Activated CD4-positive, alpha-beta memory T cell treated with anti-CD3 and anti-CD28 coated beads for 36 hours (primary cell): ENCODE results near the gene RAB3A. TPM values are rescaled to one million over a fixed set of nuclear protein-coding genes. Genes with fewer than 3 reads are reported as not detected.
A peak's percentile ranks its signal among the peaks of the same experiment; 100 is the strongest.
"Not testable (repeated sequence)": the region's sequence is repeated elsewhere in the genome, so short reads cannot be mapped to it uniquely, and the experiment has no call there.

ENCODE experiments used
- CTCF ChIA-PET: fragments of 350-600 bp; sonication (Branson Sonifier 250); formaldehyde crosslinking; loops from one replicate; lab custom pipeline; 2021; ENCODE audit warnings: antibody characterized with exemption, inconsistent platforms; lab: Charles Lee
- POLR2A ChIA-PET: fragments of 350-600 bp; sonication (Branson Sonifier 250); formaldehyde crosslinking; loops from one replicate; lab custom pipeline; 2021; ENCODE audit warnings: antibody characterized with exemption; lab: Charles Lee
- DNase-seq: peaks from one replicate; pipeline ENCODE4 v3.0.0-alpha.2; 2020
- H3K27ac Mint-ChIP-seq: one replicate; pipeline ENCODE4 v1.8.0; 2021; ENCODE audit warnings: mixed read lengths
- H3K27me3 Mint-ChIP-seq: one replicate; pipeline ENCODE4 v1.8.0; 2021; ENCODE audit warnings: mixed read lengths
- H3K36me3 Mint-ChIP-seq: one replicate; pipeline ENCODE4 v1.8.0; 2021; ENCODE audit warnings: mixed read lengths
- H3K4me1 Mint-ChIP-seq: one replicate; pipeline ENCODE4 v1.8.0; 2021; ENCODE audit warnings: low read depth, mixed read lengths
- H3K4me3 Mint-ChIP-seq: one replicate; pipeline ENCODE4 v1.8.0; 2021; ENCODE audit warnings: mild to moderate bottlenecking, mixed read lengths
- H3K9me3 Mint-ChIP-seq: one replicate; pipeline ENCODE4 v1.8.0; 2021; ENCODE audit warnings: mixed read lengths
- intact Hi-C: fragments of 100-400 bp; cut with micrococcal nuclease; formaldehyde crosslinking; loops from one replicate; pipeline ENCODE4 v1.15.1; 2023
- total RNA-seq, 2 experiments: library from RNA; stranded (reverse); gene quantifications; one replicate each; pipeline ENCODE4 v1.2.3, GENCODE V29; 2021

RAB3A gene
- total RNA-seq, 2 experiments from 2014 or later: 3.9 to 4.3 TPM

DNA sequence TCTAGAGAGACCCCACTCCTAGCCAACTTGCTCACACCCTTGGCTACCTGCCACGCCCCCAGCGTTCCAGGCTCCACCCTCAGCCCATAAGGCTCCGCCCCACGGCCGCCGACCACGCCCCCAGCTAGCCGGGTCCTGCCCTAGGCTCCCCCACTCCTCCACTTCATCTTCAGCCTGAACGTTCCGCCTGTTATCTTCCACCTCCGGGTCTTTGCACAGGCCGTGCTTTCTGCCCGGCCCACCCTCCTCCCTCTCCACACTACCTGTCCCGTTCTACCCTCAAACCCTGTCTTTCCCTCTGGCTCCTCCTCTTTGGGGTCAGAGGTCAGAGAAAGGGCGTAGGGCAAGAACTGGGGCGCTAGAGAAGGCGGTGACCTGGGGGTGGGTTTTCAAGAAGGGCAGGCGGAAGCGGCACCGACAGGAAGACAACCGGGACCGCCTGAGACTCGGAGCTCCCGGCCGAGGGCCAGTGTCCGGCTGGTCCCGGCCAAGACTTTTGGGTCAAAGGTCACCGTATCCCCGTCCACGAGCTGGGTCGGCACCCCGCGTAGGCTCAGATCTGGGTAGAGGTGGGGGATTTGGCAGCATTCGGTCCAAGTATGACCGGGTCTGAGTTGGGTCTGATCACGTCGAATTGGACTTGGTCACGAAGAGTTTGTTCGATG, 20.1 kb upstream of the RAB3A start:
- ChIA-PET POLR2A (interaction anchor here (0.6 to 1.2 kb wide), 2 partner anchors 31 to 66 kb away, joined by 3 read pairs; partner anchors contain the start of gene MPV17L2), CTCF (interaction anchor here (0.6 to 1.4 kb wide), 14 partner anchors 9 to 164 kb away, joined by 3 to 13 read pairs (median 3); partner anchors contain the start of genes JUND and RAB3A)
- no peaks in the 10 kb centered on the region for H3K36me3 Mint-ChIP-seq
- H3K4me3 Mint-ChIP-seq: peak overlapping the region; percentile 71
- H3K9me3 Mint-ChIP-seq: no peaks in the 10 kb centered on the region
- peak; percentile 57 for DNase-seq
- H3K27me3 Mint-ChIP-seq: peaks cover 52% of the 10 kb centered on the region
- peaks cover 21% of the 10 kb centered on the region for H3K4me1 Mint-ChIP-seq
- intact Hi-C loops: loop anchor here (2.0 kb wide), 2 partner anchors 63 to 71 kb away; partner anchors contain the start of gene PIK3R2
- no peak overlapping the region for H3K27ac Mint-ChIP-seq

DNA sequence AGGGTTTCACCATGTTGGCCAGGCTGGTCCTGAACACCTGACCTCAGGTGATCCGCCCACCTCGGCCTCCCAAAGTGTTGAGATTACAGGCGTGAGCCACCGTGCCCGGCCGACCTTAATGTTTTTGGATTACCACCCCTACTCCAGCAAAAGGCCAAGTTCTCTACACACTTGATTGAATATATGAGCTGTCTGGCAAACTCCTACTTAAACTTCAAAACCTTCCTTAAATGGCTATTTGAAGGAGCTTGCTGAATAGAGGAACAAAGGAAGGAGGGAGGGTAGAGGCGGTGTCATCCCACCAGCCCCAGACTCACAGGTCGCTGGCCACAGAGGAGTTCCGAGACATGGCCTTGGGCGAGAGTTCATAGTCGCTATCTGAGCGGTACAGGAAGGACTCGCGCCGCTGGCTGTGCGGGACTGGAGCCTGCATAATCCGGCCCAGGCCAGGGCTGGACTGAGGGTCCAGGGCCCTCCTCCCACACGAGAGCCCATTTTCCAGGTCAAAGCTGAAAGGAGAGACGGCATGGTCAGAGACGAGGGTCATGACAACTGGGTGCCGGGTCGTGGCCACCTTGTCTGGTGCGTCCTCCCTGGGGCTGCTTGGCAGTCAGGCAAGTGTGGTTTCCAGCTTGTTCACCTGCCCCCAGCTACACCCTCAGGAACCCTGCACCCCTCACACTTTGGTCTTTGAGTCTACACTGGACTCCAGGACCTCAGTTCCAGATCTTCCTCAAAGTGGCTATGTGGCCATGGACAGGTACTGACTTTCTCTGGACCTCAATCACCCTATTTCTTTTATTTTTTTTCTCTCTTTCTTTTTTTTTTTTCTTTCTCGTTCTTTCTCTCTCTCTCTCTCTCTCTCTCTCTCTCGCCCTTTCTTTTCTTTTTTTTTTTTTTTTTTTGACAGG, 18.2 kb upstream of the RAB3A start:
- Mint-ChIP-seq H3K9me3 (no peaks in the 10 kb centered on the region), H3K27ac (no peak overlapping the region), H3K36me3 (no peaks in the 10 kb centered on the region), H3K27me3 (peaks cover 40% of the 10 kb centered on the region), H3K4me1 (peaks cover 21% of the 10 kb centered on the region), H3K4me3 (no peak overlapping the region)
- intact Hi-C loops: no loop called here
- POLR2A ChIA-PET: interaction anchor here (0.6 kb wide), 1 partner anchor 362 kb away, joined by 3 read pairs; the partner anchor contains the start of gene RPL18A
- no peak for DNase-seq
- CTCF ChIA-PET: interaction anchor here (1.0 to 2.3 kb wide), 4 partner anchors 14 to 57 kb away, joined by 3 to 9 read pairs (median 4); no protein-coding TSS in a partner anchor

DNA sequence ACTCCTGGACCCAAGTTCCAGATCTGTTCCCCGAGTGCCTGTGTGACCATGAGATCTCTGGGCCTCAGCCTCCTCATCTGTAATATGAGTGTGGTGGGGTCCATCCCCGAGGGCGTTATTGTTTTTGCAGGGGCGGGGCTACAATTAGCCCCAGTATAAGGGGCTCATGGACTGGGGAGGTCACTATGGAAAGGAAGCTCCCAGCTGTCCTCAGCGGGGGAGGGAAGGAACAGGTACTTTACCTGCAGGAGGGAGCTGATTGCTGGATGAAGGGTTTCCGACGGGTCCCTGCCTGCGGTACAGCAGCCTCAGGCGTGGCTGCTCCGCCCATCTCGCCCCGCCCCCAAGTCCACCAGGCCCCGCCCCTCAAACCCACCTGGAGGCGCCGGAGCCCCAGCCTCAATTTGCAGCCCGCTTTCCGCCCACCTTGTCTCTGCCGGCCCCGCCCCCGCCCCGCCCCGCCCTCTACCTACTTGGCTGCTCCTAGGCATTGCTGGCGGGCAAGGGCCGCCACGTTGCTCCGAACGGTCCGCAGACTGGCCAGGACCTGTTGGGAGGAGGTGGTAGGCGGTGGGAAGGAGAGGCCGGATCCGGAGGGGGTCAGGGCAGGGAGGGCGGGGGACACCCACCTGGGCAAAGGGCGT, 16.9 kb upstream of the RAB3A start:
- POLR2A ChIA-PET: no interaction called here
- H3K9me3 Mint-ChIP-seq: no peaks in the 10 kb centered on the region
- CTCF ChIA-PET: interaction anchor here (1.0 to 1.5 kb wide), 2 partner anchors 31 to 168 kb away, joined by 4 to 6 read pairs; no protein-coding TSS in a partner anchor
- no peak overlapping the region for H3K4me3 Mint-ChIP-seq
- H3K36me3 Mint-ChIP-seq: no peaks in the 10 kb centered on the region
- DNase-seq: no peak
- H3K4me1 Mint-ChIP-seq: peaks cover 18% of the 10 kb centered on the region
- peaks cover 32% of the 10 kb centered on the region for H3K27me3 Mint-ChIP-seq
- no peak overlapping the region for H3K27ac Mint-ChIP-seq
- intact Hi-C loops: no loop called here

- CTCF ChIA-PET: interaction anchor here (0.8 to 1.5 kb wide), 4 partner anchors 11 to 168 kb away, joined by 3 to 6 read pairs (median 4); no protein-coding TSS in a partner anchor
- peaks cover 25% of the 10 kb centered on the region for H3K27me3 Mint-ChIP-seq
- no peak overlapping the region for H3K4me3 Mint-ChIP-seq
- H3K9me3 Mint-ChIP-seq: no peaks in the 10 kb centered on the region
- intact Hi-C loops: no loop called here
- H3K36me3 Mint-ChIP-seq: no peaks in the 10 kb centered on the region
- peaks cover 13% of the 10 kb centered on the region for H3K4me1 Mint-ChIP-seq
- no peak overlapping the region for H3K27ac Mint-ChIP-seq
- POLR2A ChIA-PET: interaction anchor here (0.7 kb wide), 1 partner anchor 10 kb away, joined by 3 read pairs; no protein-coding TSS in a partner anchor
- no peak for DNase-seq
These were observed 16.2 kb upstream of the RAB3A start for GRCh38 chr19:18219911-18220631.

DNA sequence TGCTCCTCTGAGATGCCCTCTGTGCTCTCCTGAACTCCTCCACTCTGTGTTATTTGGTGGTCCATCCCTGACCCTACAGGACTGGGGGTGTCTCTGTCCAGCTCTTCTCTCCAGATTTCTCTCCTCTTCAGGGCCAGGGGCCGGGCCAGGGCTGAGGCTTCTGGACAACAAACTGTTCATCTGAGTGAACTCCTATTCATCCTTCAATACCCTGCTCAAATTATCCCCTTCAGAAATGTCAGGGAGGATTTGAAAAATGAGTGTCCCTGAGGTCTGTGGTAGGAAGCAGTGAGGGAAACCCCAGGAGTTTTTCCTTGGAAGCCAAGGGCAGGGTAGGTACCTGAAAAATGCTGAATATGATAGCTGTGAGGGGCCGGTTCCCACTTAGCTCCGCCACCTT, 14.8 kb upstream of the RAB3A start:
- H3K9me3 Mint-ChIP-seq: no peaks in the 10 kb centered on the region
- ChIA-PET CTCF (interaction anchor here (1.0 to 1.2 kb wide), 3 partner anchors 12 to 45 kb away, joined by 3 to 4 read pairs (median 3); no protein-coding TSS in a partner anchor), POLR2A (interaction anchor here (0.8 kb wide), 1 partner anchor 15 kb away, joined by 3 read pairs; the partner anchor contains the start of gene RAB3A)
- no peak for DNase-seq
- no peaks in the 10 kb centered on the region for H3K36me3 Mint-ChIP-seq
- peaks cover 12% of the 10 kb centered on the region for H3K27me3 Mint-ChIP-seq
- no peak overlapping the region for H3K27ac Mint-ChIP-seq
- intact Hi-C loops: no loop called here
- peaks cover 3% of the 10 kb centered on the region for H3K4me1 Mint-ChIP-seq
- no peak overlapping the region for H3K4me3 Mint-ChIP-seq

GRCh38 chr19:18218159-18218558, 14.3 kb upstream of the RAB3A start:
- no peaks in the 10 kb centered on the region for H3K9me3 Mint-ChIP-seq
- peaks cover 10% of the 10 kb centered on the region for H3K27me3 Mint-ChIP-seq
- H3K36me3 Mint-ChIP-seq: no peaks in the 10 kb centered on the region
- DNase-seq: no peak
- intact Hi-C loops: no loop called here
- H3K4me1 Mint-ChIP-seq: peaks cover 3% of the 10 kb centered on the region
- CTCF ChIA-PET: interaction anchor here (1.0 to 1.1 kb wide), 2 partner anchors 13 to 44 kb away, joined by 3 read pairs; no protein-coding TSS in a partner anchor
- H3K4me3 Mint-ChIP-seq: no peak overlapping the region
- no peak overlapping the region for H3K27ac Mint-ChIP-seq
- POLR2A ChIA-PET: no interaction called here

DNA sequence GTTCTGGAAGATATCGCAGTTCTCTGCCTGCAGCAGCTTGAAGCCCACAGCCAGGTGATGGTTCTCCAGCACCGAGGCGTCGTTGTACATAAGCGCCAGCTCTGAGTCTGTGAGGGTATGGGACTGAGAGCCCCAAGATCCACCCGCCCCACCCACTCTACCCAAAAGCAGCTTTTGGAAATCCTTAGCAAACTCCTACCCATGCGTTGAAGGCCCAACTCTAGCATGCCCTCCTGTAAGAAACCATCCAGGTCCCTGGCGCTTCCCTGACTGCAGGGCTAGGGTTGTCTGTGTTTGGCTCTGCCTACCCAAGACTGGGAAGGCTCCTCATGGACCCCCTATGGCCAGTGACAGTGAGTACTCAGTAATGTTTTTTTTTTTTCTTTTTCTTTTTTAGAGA, 12.9 kb upstream of the RAB3A start:
- no peak for DNase-seq
- intact Hi-C loops: no loop called here
- no peak overlapping the region for H3K4me3 Mint-ChIP-seq
- H3K27ac Mint-ChIP-seq: no peak overlapping the region
- H3K9me3 Mint-ChIP-seq: no peaks in the 10 kb centered on the region
- H3K36me3 Mint-ChIP-seq: no peaks in the 10 kb centered on the region
- H3K4me1 Mint-ChIP-seq: peaks cover 3% of the 10 kb centered on the region
- POLR2A ChIA-PET: no interaction called here
- H3K27me3 Mint-ChIP-seq: peaks cover 10% of the 10 kb centered on the region
- CTCF ChIA-PET: interaction anchor here (1.3 kb wide), 1 partner anchor 35 kb away, joined by 4 read pairs; no protein-coding TSS in a partner anchor

DNA sequence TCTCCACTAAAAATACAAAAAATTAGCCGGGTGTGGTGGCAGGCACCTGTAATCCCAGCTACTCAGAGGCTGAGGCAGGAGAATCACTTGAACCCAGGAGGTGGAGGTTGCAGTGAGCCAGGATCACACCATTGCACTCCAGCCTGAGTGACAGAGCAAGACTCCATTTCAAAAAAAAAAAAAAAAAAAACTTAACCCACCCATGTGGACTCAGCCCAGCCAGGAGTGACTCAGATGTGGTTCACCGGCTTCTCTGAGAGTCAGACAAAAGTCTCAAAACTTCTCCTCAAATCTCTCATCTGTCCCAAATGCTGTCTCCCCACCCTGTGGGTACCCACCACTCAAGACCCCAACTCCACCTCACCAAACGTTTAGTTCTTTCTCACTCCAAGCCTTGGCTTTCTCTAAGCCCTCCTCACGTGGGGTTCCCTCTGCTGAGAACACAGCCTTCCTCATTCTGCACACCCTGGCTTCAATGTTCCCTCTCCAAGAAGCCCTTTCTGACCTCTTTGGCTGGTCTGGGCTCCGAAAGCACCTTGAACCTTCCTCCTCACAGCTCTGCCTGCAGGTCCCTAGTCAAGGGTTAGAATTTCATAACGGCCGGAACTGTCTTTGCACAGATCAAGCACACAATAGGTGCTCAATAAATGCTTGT, 11.1 kb upstream of the RAB3A start:
- intact Hi-C loops: no loop called here
- H3K4me3 Mint-ChIP-seq: no peak overlapping the region
- CTCF ChIA-PET: interaction anchor here (1.4 kb wide), 1 partner anchor 38 kb away, joined by 4 read pairs; no protein-coding TSS in a partner anchor
- peaks cover 5% of the 10 kb centered on the region for H3K27me3 Mint-ChIP-seq
- no peaks in the 10 kb centered on the region for H3K4me1 Mint-ChIP-seq
- H3K9me3 Mint-ChIP-seq: no peaks in the 10 kb centered on the region
- no peak overlapping the region for H3K27ac Mint-ChIP-seq
- H3K36me3 Mint-ChIP-seq: no peaks in the 10 kb centered on the region
- POLR2A ChIA-PET: no interaction called here
- DNase-seq: no peak

DNA sequence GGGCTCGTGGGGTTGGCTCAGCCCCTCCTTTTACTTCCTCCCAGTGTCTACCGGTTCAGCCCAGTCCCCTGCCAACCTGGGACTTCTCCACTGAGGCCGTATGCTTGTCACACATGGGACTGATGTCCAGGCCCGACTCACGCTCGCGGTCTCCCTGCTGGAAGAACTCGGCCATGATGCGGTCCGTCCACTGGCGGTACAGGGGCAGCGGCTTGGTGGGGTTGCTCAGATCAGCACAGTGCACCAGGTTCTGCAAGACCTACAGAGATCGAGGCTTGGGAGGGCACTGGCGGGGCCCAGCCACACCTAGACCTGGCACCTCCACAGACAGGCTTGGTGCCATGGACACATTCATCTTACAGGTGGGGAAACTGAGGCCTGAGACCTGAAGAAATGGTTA, 7.8 kb upstream of the RAB3A start:
- POLR2A ChIA-PET: no interaction called here
- no peak overlapping the region for H3K27ac Mint-ChIP-seq
- no peaks in the 10 kb centered on the region for H3K9me3 Mint-ChIP-seq
- intact Hi-C loops: no loop called here
- CTCF ChIA-PET: no interaction called here
- no peaks in the 10 kb centered on the region for H3K36me3 Mint-ChIP-seq
- no peaks in the 10 kb centered on the region for H3K4me1 Mint-ChIP-seq
- H3K27me3 Mint-ChIP-seq: peaks cover 6% of the 10 kb centered on the region
- H3K4me3 Mint-ChIP-seq: no peak overlapping the region
- no peak for DNase-seq

DNA sequence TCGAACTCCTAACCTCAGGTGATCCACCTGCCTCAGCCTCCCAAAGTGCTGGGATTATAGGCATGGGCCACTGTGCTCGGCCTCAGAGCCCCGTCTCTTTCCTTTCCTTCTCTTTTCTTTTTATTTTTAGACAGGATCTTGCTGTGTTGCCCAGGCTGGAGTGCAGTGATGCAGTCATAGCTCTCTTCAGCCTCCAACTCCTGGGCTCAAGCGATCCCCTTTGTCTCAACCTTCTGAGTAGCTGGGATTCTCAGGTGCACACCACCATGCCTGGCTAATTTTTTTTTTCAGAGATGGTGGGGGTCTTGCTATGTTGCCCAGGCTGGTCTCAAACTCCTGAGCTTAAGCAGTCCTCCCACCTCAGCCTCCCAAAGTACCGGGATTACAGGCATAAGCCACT, 6.1 kb upstream of the RAB3A start:
- CTCF ChIA-PET: interaction anchor here (0.8 to 8.4 kb wide), 3 partner anchors 42 to 201 kb away, joined by 3 to 170 read pairs (median 5); a partner anchor contains a TSS
- H3K9me3 Mint-ChIP-seq, DNase-seq, H3K36me3 Mint-ChIP-seq, intact Hi-C loops, H3K27me3 Mint-ChIP-seq, H3K4me1 Mint-ChIP-seq, H3K27ac Mint-ChIP-seq, H3K4me3 Mint-ChIP-seq: not testable (repeated sequence)
- POLR2A ChIA-PET: interaction anchor here (0.6 kb wide), 1 partner anchor 10 kb away, joined by 3 read pairs; no protein-coding TSS in a partner anchor
